HG03460 (cell line): ENCODE measurements around the gene STUM.

Experiments
- ATAC-seq: cut with Tn5 transposase; IDR thresholded peaks from one replicate; pipeline ENCODE4 v1.9.1; 2021; ENCODE audit not compliant: unreplicated experiment

Gene STUM

GRCh38 chr1:226650236-226650841, 101.8 kb downstream of the STUM start:
- no peak for ATAC-seq

GRCh38 chr1:226651041-226651731, 102.6 kb downstream of the STUM start:
- ATAC-seq: no peak

GRCh38 chr1:226651732-226652105, 103.2 kb downstream of the STUM start:
- no peak for ATAC-seq

GRCh38 chr1:226652613-226653012, 104.0 kb downstream of the STUM start:
- no peak for ATAC-seq

GRCh38 chr1:226653311-226653921, 104.9 kb downstream of the STUM start:
- peak; percentile 68 for ATAC-seq

- ATAC-seq: no peak
Observed at GRCh38 chr1:226654046-226654667, 105.6 kb downstream of the STUM start.

GRCh38 chr1:226654668-226655055, 106.1 kb downstream of the STUM start:
- ATAC-seq: no peak

- no peak for ATAC-seq
Observed at GRCh38 chr1:226655251-226656163, 106.9 kb downstream of the STUM start.

GRCh38 chr1:226656201-226656600, 107.6 kb downstream of the STUM start:
- ATAC-seq: no peak

- no peak for ATAC-seq
Observed at GRCh38 chr1:226656601-226657277, 108.2 kb downstream of the STUM start.

GRCh38 chr1:226657895-226658545, 109.5 kb downstream of the STUM start:
- ATAC-seq: no peak

GRCh38 chr1:226658546-226659125, 110.1 kb downstream of the STUM start:
- no peak for ATAC-seq
